ENCODE results near the gene PLCD3.
A peak's percentile ranks its signal among the peaks of the same experiment; 100 is the strongest.

GRCh38 chr17:45127548-45128300 lies 4.6 kb downstream of the PLCD3 start:
- TF ChIP-seq, protein P1, sequence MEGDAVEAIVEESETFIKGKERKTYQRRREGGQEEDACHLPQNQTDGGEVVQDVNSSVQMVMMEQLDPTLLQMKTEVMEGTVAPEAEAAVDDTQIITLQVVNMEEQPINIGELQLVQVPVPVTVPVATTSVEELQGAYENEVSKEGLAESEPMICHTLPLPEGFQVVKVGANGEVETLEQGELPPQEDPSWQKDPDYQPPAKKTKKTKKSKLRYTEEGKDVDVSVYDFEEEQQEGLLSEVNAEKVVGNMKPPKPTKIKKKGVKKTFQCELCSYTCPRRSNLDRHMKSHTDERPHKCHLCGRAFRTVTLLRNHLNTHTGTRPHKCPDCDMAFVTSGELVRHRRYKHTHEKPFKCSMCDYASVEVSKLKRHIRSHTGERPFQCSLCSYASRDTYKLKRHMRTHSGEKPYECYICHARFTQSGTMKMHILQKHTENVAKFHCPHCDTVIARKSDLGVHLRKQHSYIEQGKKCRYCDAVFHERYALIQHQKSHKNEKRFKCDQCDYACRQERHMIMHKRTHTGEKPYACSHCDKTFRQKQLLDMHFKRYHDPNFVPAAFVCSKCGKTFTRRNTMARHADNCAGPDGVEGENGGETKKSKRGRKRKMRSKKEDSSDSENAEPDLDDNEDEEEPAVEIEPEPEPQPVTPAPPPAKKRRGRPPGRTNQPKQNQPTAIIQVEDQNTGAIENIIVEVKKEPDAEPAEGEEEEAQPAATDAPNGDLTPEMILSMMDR (IDR thresholded peaks at IDR 0.05) = no peak
- TF ChIP-seq EP300 (IDR thresholded peaks at IDR 0.05) = no peak
- peak in 1 of 3 donors; percentile 36 for TF ChIP-seq POLR2AphosphoS5 (IDR thresholded peaks at IDR 0.05)
- TF ChIP-seq POLR2A (IDR thresholded peaks at IDR 0.05) = no peak
